RWPE1 (cell line): ENCODE results near the gene TAS2R1.

Source experiments
- CTCF ChIA-PET: fragments of 350-600 bp; sonication (Branson Sonifier 250); formaldehyde crosslinking; extraction: SDS; loops from one replicate; lab custom pipeline; 2021; lab: Yijun Ruan, JAX
- POLR2A ChIA-PET: fragments of 400-600 bp; formaldehyde crosslinking; extraction: SDS; loops from one replicate; lab custom pipeline; 2020; ENCODE audit warnings: antibody characterized with exemption; ENCODE audit not compliant: low non-redundant PET; lab: Yijun Ruan, JAX
- DNase-seq: peaks from one replicate; pipeline ENCODE4 v3.0.0; 2012; ENCODE audit warnings: low spot score
- H3K27ac ChIP-seq: fragments of 450-650 bp; 2 replicates; pipeline ENCODE4 v1.5.1; 2017
- TF ChIP-seq, protein P1 (sequence below): fragments of 450-650 bp; conservative IDR thresholded peaks from 2 replicates; pipeline ENCODE4 v1.5.1; 2017; ENCODE audit warnings: low read depth, mild to moderate bottlenecking

Gene TAS2R1

DNA sequence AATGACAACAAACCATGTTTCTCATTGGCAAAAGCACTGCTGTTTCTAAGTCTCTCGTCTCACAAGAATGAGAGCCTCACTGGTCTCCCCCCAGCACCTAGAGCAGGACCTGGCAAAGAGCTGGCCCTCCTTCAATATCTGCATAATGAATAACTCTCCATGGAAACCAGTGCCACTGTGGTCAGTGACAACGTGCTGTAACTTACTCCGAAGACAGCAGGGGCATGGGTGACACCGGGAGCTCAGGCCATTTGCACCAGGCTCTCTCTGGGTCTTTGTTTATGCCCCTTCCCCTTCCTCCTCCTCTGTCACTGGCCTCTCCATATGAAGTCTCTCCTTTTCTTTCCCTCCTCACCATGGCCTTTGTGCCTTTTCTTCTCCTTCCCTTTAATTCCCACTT is 33.3 kb downstream of the TAS2R1 start:
- POLR2A ChIA-PET = no interaction called here
- TF ChIP-seq, protein P1, sequence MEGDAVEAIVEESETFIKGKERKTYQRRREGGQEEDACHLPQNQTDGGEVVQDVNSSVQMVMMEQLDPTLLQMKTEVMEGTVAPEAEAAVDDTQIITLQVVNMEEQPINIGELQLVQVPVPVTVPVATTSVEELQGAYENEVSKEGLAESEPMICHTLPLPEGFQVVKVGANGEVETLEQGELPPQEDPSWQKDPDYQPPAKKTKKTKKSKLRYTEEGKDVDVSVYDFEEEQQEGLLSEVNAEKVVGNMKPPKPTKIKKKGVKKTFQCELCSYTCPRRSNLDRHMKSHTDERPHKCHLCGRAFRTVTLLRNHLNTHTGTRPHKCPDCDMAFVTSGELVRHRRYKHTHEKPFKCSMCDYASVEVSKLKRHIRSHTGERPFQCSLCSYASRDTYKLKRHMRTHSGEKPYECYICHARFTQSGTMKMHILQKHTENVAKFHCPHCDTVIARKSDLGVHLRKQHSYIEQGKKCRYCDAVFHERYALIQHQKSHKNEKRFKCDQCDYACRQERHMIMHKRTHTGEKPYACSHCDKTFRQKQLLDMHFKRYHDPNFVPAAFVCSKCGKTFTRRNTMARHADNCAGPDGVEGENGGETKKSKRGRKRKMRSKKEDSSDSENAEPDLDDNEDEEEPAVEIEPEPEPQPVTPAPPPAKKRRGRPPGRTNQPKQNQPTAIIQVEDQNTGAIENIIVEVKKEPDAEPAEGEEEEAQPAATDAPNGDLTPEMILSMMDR = no peak
- H3K27ac ChIP-seq = no peak overlapping the region
- no peak for DNase-seq
- CTCF ChIA-PET = no interaction called here

DNA sequence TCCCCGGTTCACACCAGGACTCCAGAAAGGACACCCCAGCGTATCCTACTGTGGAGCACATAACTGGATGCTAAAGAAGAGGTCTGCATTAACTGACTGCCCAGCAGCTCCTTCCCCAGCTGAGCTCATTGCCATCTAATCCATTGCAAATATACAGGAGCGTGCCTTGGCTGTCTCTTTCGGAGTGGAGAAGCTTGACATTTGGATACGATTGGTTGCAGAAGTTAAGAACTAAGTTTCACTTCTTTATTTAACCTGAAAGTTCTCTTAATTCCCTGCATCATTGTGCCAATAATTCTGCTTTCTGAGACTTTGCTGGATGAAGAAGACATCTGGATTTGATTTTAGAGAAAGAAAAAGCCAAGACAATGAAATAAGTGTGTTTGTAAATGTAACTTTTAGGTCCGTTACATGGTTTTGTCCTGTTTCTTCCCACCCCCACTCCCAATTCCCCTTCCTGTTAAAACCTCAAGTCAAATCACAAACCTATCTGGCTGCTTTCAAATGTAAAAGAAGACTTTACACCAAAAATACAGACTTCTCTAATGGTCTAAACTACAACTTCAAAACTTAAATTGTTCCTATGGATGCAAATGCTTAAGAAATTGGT is 33.9 kb downstream of the TAS2R1 start:
- ChIA-PET CTCF (no interaction called here), POLR2A (no interaction called here)
- TF ChIP-seq, protein P1 = no peak
- no peak for DNase-seq
- H3K27ac ChIP-seq = no peak overlapping the region

DNA sequence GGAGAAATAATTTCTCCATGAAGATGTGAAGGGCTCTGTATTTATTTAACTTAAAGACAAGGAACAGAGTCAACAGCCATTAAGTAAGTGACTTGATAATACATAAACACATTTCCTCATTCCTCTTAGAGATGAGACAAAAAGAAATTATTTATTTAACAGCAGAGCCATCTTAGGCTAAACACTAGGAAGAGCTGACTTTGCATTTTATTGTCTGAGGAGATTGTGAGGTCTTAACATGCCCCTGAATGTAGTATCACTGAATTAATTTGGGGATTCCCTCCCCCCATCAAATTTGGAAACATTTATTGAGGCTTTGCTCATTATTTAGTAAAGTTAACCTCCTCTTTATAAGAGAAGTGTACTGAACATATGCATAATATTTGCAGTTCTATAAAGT is 35.2 kb downstream of the TAS2R1 start:
- POLR2A ChIA-PET = no interaction called here
- H3K27ac ChIP-seq = no peak overlapping the region
- DNase-seq = no peak
- TF ChIP-seq, protein P1 = no peak
- CTCF ChIA-PET = no interaction called here

DNA sequence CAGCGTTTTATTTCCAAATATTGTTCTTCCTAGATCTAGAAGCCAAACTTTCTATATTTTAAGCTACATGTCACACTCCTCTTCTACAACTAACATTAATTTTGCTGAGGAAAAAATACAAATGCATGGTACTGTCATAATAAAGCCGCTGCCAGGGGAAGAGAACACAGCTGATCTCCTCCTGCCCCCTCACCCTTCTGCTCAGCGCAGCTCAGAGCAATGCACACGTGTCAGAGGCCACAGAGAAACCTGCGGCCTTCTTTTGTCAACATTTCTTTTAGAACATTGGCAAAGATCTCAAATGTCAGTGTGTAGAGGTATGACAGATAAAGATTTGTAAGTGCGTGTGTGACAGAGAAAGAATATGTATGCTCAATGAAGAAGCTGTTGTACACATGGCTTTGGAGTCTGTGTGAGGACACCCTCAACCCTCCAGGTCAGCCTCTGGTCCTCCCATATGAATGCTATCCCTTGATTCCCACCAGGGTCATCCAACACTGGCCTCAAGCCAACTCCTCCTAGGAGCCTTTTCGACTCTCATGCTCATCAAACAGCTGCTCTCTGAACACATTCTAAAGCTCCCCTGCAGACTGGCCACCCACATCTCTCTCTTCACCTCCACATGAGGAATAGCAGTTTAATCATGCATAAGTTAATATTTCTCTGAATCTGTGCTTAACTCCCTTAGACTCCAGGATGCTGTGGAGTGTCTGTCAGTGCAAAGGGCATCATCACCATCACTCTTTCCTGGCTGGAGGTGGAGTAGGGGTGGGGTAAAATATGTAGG is 40.9 kb downstream of the TAS2R1 start:
- ChIA-PET POLR2A (no interaction called here), CTCF (no interaction called here)
- H3K27ac ChIP-seq = no peak overlapping the region
- TF ChIP-seq, protein P1 = no peak
- no peak for DNase-seq

DNA sequence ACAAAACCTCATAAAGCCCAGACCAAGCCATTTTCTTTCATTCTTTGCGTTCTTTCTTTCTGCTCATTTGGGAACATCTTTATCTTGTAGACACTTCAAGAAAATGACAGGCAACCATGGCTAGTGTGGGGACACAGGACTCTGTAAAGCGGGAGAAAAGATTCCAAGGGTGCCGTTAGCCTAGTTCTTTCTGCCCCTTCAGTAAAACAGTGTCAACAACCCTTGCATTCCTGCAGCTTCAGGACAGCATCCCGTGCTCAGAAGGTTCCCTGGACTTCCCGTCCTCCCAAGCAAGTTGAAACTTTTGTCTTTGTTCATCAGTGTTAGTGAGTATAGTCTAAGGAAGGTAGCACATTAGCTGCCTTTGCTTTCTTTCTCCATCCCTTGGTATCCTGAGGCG is 41.9 kb downstream of the TAS2R1 start:
- DNase-seq = no peak
- H3K27ac ChIP-seq = no peak overlapping the region
- POLR2A ChIA-PET = no interaction called here
- CTCF ChIA-PET = no interaction called here
- TF ChIP-seq, protein P1 = no peak

DNA sequence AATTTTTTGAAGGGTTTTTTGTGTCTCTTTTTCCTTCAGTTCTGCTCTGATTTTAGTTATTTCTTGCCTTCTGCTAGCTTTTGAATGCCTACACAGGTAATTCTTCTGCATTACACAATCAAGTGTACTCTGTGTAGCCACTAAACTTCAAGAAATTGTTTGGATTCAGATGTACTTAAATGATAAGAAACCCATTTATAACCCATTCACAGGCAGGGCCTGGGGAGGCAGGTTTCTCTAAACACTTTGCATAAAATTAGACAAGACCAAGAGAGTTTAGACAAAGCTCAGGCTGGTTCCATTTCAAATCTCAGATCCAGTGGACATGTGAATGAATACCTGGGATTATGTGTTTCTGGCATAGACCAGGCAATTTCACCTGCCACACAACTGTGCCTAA is 43.0 kb downstream of the TAS2R1 start:
- CTCF ChIA-PET = interaction anchor here (0.7 to 0.8 kb wide), 2 partner anchors 1335 to 1686 kb away, joined by 3 read pairs; no protein-coding TSS in a partner anchor

More for the DNA sequence above, 43.0 kb downstream of the TAS2R1 start:
- no peak for DNase-seq
- H3K27ac ChIP-seq = no peak overlapping the region
- TF ChIP-seq, protein P1 = no peak
- POLR2A ChIA-PET = no interaction called here
